Measurements from ENCODE around the gene CHAD. TPM values are rescaled to one million over a fixed set of nuclear protein-coding genes. Genes with fewer than 3 reads are reported as not detected.

Gene CHAD
- polyA plus RNA-seq, 1 experiment = not detected

DNA sequence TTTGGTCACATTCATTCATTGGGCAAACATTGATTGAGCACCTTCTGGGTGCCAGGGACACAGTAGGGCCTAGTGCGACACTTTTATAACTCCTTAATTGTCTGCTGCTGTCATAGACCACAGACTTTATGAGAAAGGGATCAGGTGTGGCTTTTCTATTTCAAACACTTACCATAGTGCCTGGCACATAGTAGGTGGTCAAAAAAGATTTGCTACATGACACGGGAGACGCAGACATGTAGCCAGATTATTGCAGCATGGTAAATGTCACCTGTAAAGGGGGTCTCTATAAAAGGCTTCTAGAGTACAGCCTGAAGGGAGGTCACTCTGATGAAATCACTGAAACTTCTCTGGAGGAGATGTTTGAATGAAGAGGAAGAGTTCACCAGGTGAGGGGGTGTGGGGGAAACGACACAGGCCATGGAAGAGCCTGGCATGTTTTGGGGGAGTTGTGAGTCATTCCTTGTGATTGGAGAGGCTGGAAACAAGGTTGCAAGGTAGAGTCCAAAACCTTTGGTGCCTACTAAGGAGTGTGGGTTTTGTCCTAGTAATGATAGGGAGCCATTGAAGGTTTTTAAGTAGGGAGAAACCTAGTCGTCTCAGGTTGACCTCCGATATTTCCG is 11.6 kb upstream of the CHAD start:
- H3K4me3 ChIP-seq (ENCODE audit: low read depth, low read length) = no peak overlapping the region

DNA sequence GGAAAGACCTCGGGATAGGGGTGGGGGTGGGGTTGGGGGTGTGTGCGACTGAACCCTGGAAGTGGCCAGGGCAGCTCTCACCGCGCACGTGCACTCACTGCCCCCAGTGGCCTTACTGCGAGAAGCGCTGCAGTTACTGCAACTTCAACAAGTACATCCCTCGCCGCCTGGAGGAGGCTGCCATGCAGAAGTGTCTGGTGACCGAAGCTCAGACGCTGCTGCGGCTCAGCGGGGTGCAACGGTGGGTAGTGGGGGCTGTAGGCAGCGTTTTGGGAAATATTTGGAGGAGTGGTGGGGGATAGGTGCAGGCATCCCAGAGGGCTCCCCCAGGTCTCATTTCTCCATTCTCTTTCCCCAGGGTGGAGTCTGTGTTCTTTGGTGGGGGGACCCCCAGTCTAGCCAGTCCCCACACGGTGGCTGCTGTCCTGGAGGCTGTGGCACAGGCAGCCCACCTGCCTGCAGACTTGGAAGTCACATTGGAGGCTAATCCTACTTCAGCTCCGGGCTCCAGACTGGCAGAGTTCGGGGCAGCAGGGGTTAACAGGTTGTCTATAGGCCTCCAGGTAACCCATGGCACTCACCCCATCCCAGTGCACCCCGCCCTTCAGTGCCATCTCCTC is 11.0 kb upstream of the CHAD start:
- TF ChIP-seq, protein P1, sequence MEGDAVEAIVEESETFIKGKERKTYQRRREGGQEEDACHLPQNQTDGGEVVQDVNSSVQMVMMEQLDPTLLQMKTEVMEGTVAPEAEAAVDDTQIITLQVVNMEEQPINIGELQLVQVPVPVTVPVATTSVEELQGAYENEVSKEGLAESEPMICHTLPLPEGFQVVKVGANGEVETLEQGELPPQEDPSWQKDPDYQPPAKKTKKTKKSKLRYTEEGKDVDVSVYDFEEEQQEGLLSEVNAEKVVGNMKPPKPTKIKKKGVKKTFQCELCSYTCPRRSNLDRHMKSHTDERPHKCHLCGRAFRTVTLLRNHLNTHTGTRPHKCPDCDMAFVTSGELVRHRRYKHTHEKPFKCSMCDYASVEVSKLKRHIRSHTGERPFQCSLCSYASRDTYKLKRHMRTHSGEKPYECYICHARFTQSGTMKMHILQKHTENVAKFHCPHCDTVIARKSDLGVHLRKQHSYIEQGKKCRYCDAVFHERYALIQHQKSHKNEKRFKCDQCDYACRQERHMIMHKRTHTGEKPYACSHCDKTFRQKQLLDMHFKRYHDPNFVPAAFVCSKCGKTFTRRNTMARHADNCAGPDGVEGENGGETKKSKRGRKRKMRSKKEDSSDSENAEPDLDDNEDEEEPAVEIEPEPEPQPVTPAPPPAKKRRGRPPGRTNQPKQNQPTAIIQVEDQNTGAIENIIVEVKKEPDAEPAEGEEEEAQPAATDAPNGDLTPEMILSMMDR (IDR thresholded peaks at IDR 0.05; ENCODE audit: insufficient read depth, low read depth, low read length) = peak; percentile 66
- POLR2A ChIA-PET = interaction anchor here (0.5 to 0.6 kb wide), 2 partner anchors 221 to 276 kb away, joined by 3 read pairs; no protein-coding TSS in a partner anchor
- Histone ChIP-seq H3K4me3 (ENCODE audit: low read depth, low read length) (peak overlapping the region; percentile 55), H3K36me3 (ENCODE audit: control insufficient read depth, insufficient read depth, low read length) (peaks cover 7% of the 10 kb centered on the region), H3K27me3 (ENCODE audit: control insufficient read depth, insufficient read depth, low read length) (peaks cover 2% of the 10 kb centered on the region; the same call in 1 of the 2 replicates)
- DNase-seq (ENCODE audit: low read depth) = no peak
- CTCF ChIA-PET = interaction anchor here (0.5 to 2.6 kb wide), 32 partner anchors 9 to 245 kb away, joined by 3 to 27 read pairs (median 4); partner anchors contain the start of genes CHAD, EPN3 and LRRC59

More for the DNA sequence above, 11.6 kb upstream of the CHAD start:
- peaks cover 2% of the 10 kb centered on the region; the same call in 1 of the 2 replicates for H3K27me3 ChIP-seq (ENCODE audit: control insufficient read depth, insufficient read depth, low read length)
- TF ChIP-seq, protein P1 (IDR thresholded peaks at IDR 0.05; ENCODE audit: insufficient read depth, low read depth, low read length) = no peak
- peaks cover 10% of the 10 kb centered on the region for H3K36me3 ChIP-seq (ENCODE audit: control insufficient read depth, insufficient read depth, low read length)
- DNase-seq (ENCODE audit: low read depth) = no peak
- ChIA-PET POLR2A (interaction anchor here (0.5 kb wide), 1 partner anchor 275 kb away, joined by 3 read pairs; no protein-coding TSS in a partner anchor), CTCF (interaction anchor here (0.9 to 2.1 kb wide), 18 partner anchors 8 to 213 kb away, joined by 3 to 27 read pairs (median 4); partner anchors contain the start of gene LRRC59)

DNA sequence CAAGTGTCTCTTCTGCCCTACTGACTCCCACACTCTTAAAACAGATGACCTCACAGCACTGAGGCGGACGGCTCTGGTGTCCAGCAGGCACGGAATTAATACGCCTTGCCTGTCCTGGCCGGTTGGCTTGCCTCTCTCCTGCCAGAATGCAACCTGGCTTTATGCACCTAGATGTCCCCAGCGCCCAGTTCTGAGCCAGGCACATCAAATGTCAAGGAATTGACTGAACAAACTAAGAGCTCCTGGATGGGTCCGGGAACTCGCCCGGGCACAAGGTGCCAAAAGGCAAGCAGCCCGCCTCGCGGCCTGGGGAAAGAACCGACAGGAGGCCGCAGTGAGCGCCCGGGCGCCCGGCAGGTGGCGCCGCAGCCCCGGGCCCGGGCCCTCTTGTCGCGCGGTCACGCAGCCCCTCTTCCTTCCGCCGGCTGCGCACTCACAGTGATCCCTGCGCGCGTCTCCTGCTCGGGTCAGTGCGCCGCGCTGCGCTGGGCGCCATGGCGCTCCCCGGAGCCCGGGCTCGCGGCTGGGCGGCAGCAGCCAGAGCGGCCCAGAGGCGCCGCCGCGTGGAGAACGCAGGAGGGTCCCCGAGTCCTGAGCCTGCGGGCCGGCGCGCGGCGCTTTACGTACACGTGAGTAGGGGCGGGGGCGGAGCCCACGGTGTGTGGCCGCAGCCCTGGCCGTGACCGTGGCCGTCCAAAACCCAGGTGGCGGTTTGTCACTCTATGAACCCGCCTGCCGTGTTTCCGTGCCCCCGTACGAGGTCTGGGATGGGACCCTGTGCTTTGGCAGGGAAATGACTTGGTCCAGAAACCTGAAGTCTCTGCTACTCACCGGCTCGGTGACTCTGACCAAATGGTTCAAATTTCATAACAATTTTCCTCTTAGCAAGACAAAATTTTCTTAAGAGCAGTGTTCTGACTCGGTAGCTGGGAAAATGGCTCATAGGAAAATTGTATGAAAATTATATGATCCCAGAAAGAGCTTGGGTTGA is 10.0 kb upstream of the CHAD start, which contains the start of gene RSAD1:
Gene RSAD1 (plus strand): TSS at position 470 of the 991 bp plus-strand sequence. CDS start 25 bp downstream, at position 495.
- DNase-seq (ENCODE audit: low read depth) = no peak
- H3K36me3 ChIP-seq (ENCODE audit: control insufficient read depth, insufficient read depth, low read length) = peaks cover 4% of the 10 kb centered on the region
- H3K4me3 ChIP-seq (ENCODE audit: low read depth, low read length) = peak within 1 kb of the TSS; percentile 55
- H3K27me3 ChIP-seq (ENCODE audit: control insufficient read depth, insufficient read depth, low read length) = peaks cover 2% of the 10 kb centered on the region; the same call in 1 of the 2 replicates
- ChIA-PET POLR2A (interaction anchor here (0.6 kb wide), 1 partner anchor 222 kb away, joined by 3 read pairs; no protein-coding TSS in a partner anchor), CTCF (interaction anchor here (0.5 to 2.6 kb wide), 37 partner anchors 8 to 246 kb away, joined by 3 to 27 read pairs (median 4); partner anchors contain the start of genes CHAD, EPN3 and LRRC59)
- TF ChIP-seq, protein P1 (IDR thresholded peaks at IDR 0.05; ENCODE audit: insufficient read depth, low read depth, low read length) = peak; percentile 53

DNA sequence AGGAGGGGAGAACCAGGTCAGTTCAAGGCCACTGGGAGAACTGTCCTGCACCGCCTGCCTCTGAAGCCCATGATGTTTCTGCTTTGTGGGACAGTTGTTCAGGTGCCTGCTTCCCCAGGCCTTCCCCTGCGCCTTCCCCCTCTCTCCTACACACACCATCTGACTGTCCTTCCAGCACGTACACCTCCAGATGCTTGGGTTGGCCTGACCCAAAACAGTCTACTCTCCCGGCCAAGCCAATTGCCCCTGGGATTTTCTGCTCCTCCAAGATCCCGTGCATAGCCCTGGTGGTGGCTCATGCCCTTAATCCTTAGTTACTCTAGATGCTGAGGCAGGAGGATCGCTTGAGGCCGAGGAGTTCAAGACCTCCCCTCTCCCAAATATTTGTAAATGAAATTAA is 9.3 kb upstream of the CHAD start:
- TF ChIP-seq, protein P1 (IDR thresholded peaks at IDR 0.05; ENCODE audit: insufficient read depth, low read depth, low read length) = no peak
- Histone ChIP-seq H3K4me3 (ENCODE audit: low read depth, low read length) (no peak overlapping the region; the same call in 1 of the 2 replicates), H3K27me3 (ENCODE audit: control insufficient read depth, insufficient read depth, low read length) (peaks cover 2% of the 10 kb centered on the region; the same call in 1 of the 2 replicates), H3K36me3 (ENCODE audit: control insufficient read depth, insufficient read depth, low read length) (no peaks in the 10 kb centered on the region; the same call in 1 of the 2 replicates)
- CTCF ChIA-PET = interaction anchor here (0.7 to 2.6 kb wide), 10 partner anchors 10 to 116 kb away, joined by 3 to 27 read pairs (median 4); partner anchors contain the start of genes CHAD and LRRC59
- DNase-seq (ENCODE audit: low read depth) = no peak
- POLR2A ChIA-PET = no interaction called here
